Naive thymus-derived CD4-positive, alpha-beta T cell (primary cell): ENCODE results near the gene KAZN. TPM values are rescaled to one million over a fixed set of nuclear protein-coding genes. Genes with fewer than 3 reads are reported as not detected.

Experiments used
- ATAC-seq: fragments of 150-1000 bp; cut with Tn5 transposase; 2 replicates; pipeline ENCODE4 v1.10.0; 2021; ENCODE audit warnings: mild to moderate bottlenecking, moderate library complexity
- CTCF ChIA-PET: fragments of 350-600 bp; sonication (Branson Sonifier 250); formaldehyde crosslinking; loops from one replicate; lab custom pipeline; 2021; ENCODE audit warnings: antibody characterized with exemption; lab: Charles Lee
- POLR2A ChIA-PET: fragments of 350-600 bp; sonication (Branson Sonifier 250); formaldehyde crosslinking; loops from one replicate; lab custom pipeline; 2021; ENCODE audit warnings: antibody characterized with exemption, inconsistent platforms; lab: Charles Lee
- DNase-seq, 9 donors: peaks; one replicate each; pipeline versions ENCODE4 v3.0.0 to v3.0.0-alpha.2; 2020 to 2022; ENCODE audit warnings: mixed read lengths in 1 of 9
- H3K27ac ChIP-seq: one replicate; pipeline ENCODE4 v1.7.0; 2013; ENCODE audit warnings: mild to moderate bottlenecking, low read depth, low read length, moderate library complexity
- H3K27me3 ChIP-seq, 2 donors: one replicate each; pipeline ENCODE4 v1.7.0; 2013; ENCODE audit warnings: low read length in 2 of 2, mild to moderate bottlenecking in 2 of 2, moderate library complexity in 2 of 2; ENCODE audit not compliant: control insufficient read depth in 2 of 2, insufficient read depth in 2 of 2
- H3K36me3 ChIP-seq, 3 experiments: 1 replicate in 2 of 3; 2 replicates in 1 of 3; pipeline ENCODE4 v1.7.0; 2013; ENCODE audit warnings: low read length in 3 of 3, mild to moderate bottlenecking in 3 of 3, moderate library complexity in 1 of 3; ENCODE audit not compliant: insufficient read depth in 3 of 3, control insufficient read depth in 2 of 3
- H3K4me1 ChIP-seq, 2 donors: one replicate each; pipeline ENCODE4 v1.7.0; 2013; ENCODE audit warnings: low read length in 2 of 2, mild to moderate bottlenecking in 2 of 2, moderate library complexity in 1 of 2; ENCODE audit not compliant: control insufficient read depth in 2 of 2, insufficient read depth in 2 of 2
- H3K4me3 ChIP-seq: 2 replicates; pipeline ENCODE4 v1.7.0; 2013; ENCODE audit warnings: mild to moderate bottlenecking, low read length
- H3K9me3 ChIP-seq, 3 experiments: 1 replicate in 2 of 3; 2 replicates in 1 of 3; pipeline ENCODE4 v1.7.0; 2013; ENCODE audit warnings: low read length in 3 of 3; ENCODE audit not compliant: control insufficient read depth in 2 of 3
- H3K27ac Mint-ChIP-seq, 9 donors: one replicate each; pipeline ENCODE4 v1.8.0; 2020 to 2022; ENCODE audit warnings: mixed read lengths in 9 of 9, mild to moderate bottlenecking in 8 of 9, moderate library complexity in 5 of 9, inconsistent platforms in 2 of 9
- H3K27me3 Mint-ChIP-seq, 5 donors: one replicate each; pipeline ENCODE4 v1.8.0; 2021 to 2022; ENCODE audit warnings: mixed read lengths in 5 of 5, mild to moderate bottlenecking in 1 of 5
- H3K36me3 Mint-ChIP-seq, 5 donors: one replicate each; pipeline ENCODE4 v1.8.0; 2020 to 2022; ENCODE audit warnings: mixed read lengths in 5 of 5, mild to moderate bottlenecking in 3 of 5, inconsistent platforms in 1 of 5
- H3K4me1 Mint-ChIP-seq, 7 donors: one replicate each; pipeline ENCODE4 v1.8.0; 2020 to 2022; ENCODE audit warnings: mixed read lengths in 7 of 7, mild to moderate bottlenecking in 3 of 7, inconsistent platforms in 1 of 7
- H3K4me3 Mint-ChIP-seq, 10 donors: one replicate each; pipeline ENCODE4 v1.8.0; 2020 to 2022; ENCODE audit warnings: mild to moderate bottlenecking in 10 of 10, mixed read lengths in 10 of 10, moderate library complexity in 6 of 10, inconsistent platforms in 2 of 10
- H3K9me3 Mint-ChIP-seq, 11 donors: one replicate each; pipeline ENCODE4 v1.8.0; 2020 to 2022; ENCODE audit warnings: mixed read lengths in 11 of 11, mild to moderate bottlenecking in 4 of 11, inconsistent platforms in 1 of 11, moderate library complexity in 1 of 11
- intact Hi-C, 2 donors: fragments of 100-400 bp; cut with micrococcal nuclease; formaldehyde crosslinking; loops; one replicate each; pipeline ENCODE4 v1.15.1; 2023
- polyA plus RNA-seq, 2 donors: library from polyadenylated mRNA; unstranded; fragments of 300-500 nt; fragmentation: Illumina TruSeq; gene quantifications; one replicate each; pipeline ENCODE4 v1.2.3, GENCODE V29; 2021
- total RNA-seq, 6 experiments: library from RNA in 5 of 6; stranded (reverse) in 5 of 6; gene quantifications; 1 replicate in 5 of 6; 2 replicates in 1 of 6; pipeline ENCODE4 v1.2.3 and lab custom pipeline; 2021 to 2026

Gene KAZN
- total and polyA plus RNA-seq, 7 experiments from 2014 or later, result 0.08 to 0.87 (median 0.30) TPM

DNA sequence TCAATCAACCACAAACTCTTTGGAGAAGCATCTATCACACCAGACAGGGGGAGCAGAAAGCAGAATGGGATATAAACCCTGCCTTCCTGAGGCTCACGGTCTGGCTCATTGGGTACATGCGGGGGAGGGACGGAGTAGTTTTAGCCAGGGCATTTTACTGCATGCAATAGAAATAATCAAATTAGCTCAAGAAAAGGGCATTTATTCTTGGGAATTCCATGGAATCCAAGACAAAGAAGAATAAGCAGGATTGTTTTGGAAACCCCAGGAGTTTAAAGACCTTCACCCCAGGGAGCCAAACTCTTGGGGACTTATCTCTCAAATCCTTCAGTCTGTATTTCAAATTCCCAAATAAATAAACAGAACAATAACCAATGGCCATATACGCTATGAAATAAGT, 5.2 kb upstream of the KAZN start:
- ChIA-PET POLR2A (no interaction called here), CTCF (no interaction called here)
- Histone ChIP-seq H3K27me3 (no peaks in the 10 kb centered on the region), H3K4me1 (no peaks in the 10 kb centered on the region), H3K27ac (no peak overlapping the region), H3K9me3 (no peaks in the 10 kb centered on the region), H3K36me3 (no peaks in the 10 kb centered on the region), H3K4me3 (no peak overlapping the region)
- H3K36me3 Mint-ChIP-seq, result no peaks in the 10 kb centered on the region
- peaks cover 24 to 43% (median 41%) of the 10 kb centered on the region in 5 donors for H3K27me3 Mint-ChIP-seq
- no peak overlapping the region for H3K4me3 Mint-ChIP-seq
- peaks cover 0 to 4% (median 0%) of the 10 kb centered on the region in 11 donors for H3K9me3 Mint-ChIP-seq
- H3K27ac Mint-ChIP-seq, result no peak overlapping the region
- ATAC-seq (no peak), DNase-seq (no peak)
- intact Hi-C loops, result no loop called here
- peaks cover 0 to 4% (median 0%) of the 10 kb centered on the region in 7 donors for H3K4me1 Mint-ChIP-seq

DNA sequence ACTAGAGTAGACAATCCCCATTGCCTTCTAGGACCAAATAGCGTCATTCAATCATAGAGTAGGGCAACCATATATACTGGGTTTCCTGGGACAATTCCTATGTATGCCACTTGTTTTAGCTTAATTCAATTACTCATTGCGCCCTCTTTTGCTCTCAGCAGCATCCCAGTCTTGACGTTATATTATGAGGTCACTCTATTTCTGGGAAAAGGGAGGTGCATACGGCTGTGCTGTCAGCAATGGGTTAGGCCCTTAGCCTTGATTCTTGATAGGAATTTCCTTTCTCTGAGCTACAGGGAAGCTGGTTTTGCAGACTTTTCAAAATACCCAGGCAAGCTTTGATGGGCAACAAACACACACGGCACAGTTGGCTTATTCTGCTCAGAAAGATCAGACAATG, 4.4 kb upstream of the KAZN start:
- H3K36me3 ChIP-seq, result no peaks in the 10 kb centered on the region
- Mint-ChIP-seq H3K9me3 (peaks cover 0 to 4% (median 0%) of the 10 kb centered on the region in 11 donors), H3K36me3 (no peaks in the 10 kb centered on the region), H3K27me3 (peaks cover 24 to 43% (median 41%) of the 10 kb centered on the region in 5 donors), H3K4me1 (peaks cover 0 to 4% (median 0%) of the 10 kb centered on the region in 7 donors), H3K27ac (no peak overlapping the region), H3K4me3 (no peak overlapping the region)
- ChIA-PET POLR2A (no interaction called here), CTCF (no interaction called here)
- H3K4me3 ChIP-seq, result no peak overlapping the region
- H3K27ac ChIP-seq, result no peak overlapping the region
- no peak for ATAC-seq
- DNase-seq, result no peak
- H3K4me1 ChIP-seq, result no peaks in the 10 kb centered on the region
- no peaks in the 10 kb centered on the region for H3K9me3 ChIP-seq
- intact Hi-C loops, result no loop called here
- no peaks in the 10 kb centered on the region for H3K27me3 ChIP-seq

DNA sequence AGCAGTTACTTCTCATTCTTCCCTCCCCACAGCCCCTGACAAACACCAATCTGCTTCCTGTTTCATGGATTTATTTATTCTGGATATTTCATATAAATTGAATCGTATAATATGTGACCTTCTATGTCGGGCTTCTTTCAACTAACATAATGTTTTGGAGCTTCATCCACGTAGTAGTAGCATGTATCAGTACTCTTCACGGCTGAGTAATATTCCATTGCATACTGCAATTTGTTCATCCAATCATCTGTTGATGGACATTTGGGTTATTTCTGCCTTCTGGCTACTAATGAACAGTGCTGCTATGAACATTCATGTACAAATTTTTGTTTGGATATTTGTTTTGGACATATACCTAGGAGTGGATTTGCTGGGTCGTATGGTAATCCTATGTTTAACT, 1.9 kb upstream of the KAZN start:
- no peak overlapping the region for H3K4me3 Mint-ChIP-seq
- CTCF ChIA-PET, result no interaction called here
- intact Hi-C loops, result no loop called here

DNA sequence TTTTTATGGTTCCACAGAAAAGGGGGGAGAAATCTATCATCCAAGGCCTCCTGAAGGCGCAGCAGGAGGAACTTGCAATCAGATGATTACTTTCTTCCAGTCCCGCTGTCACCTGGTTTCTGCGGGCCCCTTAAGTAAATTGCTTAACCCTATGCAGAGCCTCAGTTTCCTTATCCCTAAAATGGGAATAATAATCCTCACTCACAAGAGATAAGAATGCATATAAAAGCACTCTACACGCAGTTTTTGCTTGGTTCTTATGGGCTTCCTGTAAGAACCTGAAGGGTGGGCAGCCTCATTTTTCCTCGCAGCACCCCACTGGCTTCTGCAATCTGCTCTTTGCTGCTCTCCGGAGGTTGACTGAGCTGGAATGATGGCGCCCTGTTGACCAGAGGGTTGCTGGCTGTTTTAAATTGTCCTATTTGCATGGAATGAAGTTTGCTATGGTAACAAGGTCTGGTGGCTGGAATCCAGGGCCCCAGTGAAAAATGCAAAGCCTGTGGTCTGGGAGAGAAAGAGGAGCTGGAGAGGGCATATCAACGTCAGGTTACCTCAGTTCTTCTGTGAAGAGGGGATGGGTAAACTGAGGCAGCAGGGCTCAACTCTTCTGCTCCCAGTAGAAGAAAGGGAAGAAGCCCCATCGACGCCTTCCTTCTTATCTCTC, 1.0 kb upstream of the KAZN start:
- H3K27ac ChIP-seq, result no peak overlapping the region
- no peak overlapping the region for H3K4me3 ChIP-seq
- H3K36me3 ChIP-seq, result no peaks in the 10 kb centered on the region
- peak overlapping the region in 1 of 10 donors; percentile 30 for H3K4me3 Mint-ChIP-seq
- ChIA-PET POLR2A (no interaction called here), CTCF (no interaction called here)
- no peaks in the 10 kb centered on the region for H3K36me3 Mint-ChIP-seq
- H3K9me3 Mint-ChIP-seq, result peaks cover 0 to 4% (median 0%) of the 10 kb centered on the region in 11 donors
- no peaks in the 10 kb centered on the region for H3K4me1 ChIP-seq
- peaks cover 49 to 66% (median 63%) of the 10 kb centered on the region in 5 donors for H3K27me3 Mint-ChIP-seq
- H3K27ac Mint-ChIP-seq, result no peak overlapping the region
- intact Hi-C loops, result no loop called here
- peaks cover 0 to 5% (median 4%) of the 10 kb centered on the region in 7 donors for H3K4me1 Mint-ChIP-seq
- H3K9me3 ChIP-seq, result no peaks in the 10 kb centered on the region
- ATAC-seq (no peak), DNase-seq (no peak)
- H3K27me3 ChIP-seq, result peaks cover 0 to 7% of the 10 kb centered on the region in 2 donors

More for the DNA sequence above, 1.9 kb upstream of the KAZN start:
- no peak overlapping the region for H3K27ac Mint-ChIP-seq
- no peaks in the 10 kb centered on the region for H3K9me3 ChIP-seq
- DNase-seq (no peak), ATAC-seq (no peak)
- H3K9me3 Mint-ChIP-seq, result peaks cover 0 to 4% (median 0%) of the 10 kb centered on the region in 11 donors
- H3K4me1 Mint-ChIP-seq, result peaks cover 0 to 5% (median 4%) of the 10 kb centered on the region in 7 donors
- H3K36me3 ChIP-seq, result no peaks in the 10 kb centered on the region
- no peak overlapping the region for H3K4me3 ChIP-seq
- H3K27ac ChIP-seq, result no peak overlapping the region
- peaks cover 0 to 5% of the 10 kb centered on the region in 2 donors for H3K27me3 ChIP-seq
- POLR2A ChIA-PET, result no interaction called here
- H3K4me1 ChIP-seq, result no peaks in the 10 kb centered on the region
- peaks cover 44 to 65% (median 55%) of the 10 kb centered on the region in 5 donors for H3K27me3 Mint-ChIP-seq
- no peaks in the 10 kb centered on the region for H3K36me3 Mint-ChIP-seq

GRCh38 chr1:14598007-14598497, 433 bp upstream of the KAZN start:
- H3K9me3 ChIP-seq, result no peaks in the 10 kb centered on the region
- Mint-ChIP-seq H3K9me3 (peaks cover 0 to 4% (median 0%) of the 10 kb centered on the region in 11 donors), H3K27ac (no peak overlapping the region), H3K27me3 (peaks cover 49 to 67% (median 63%) of the 10 kb centered on the region in 5 donors), H3K4me3 (peak overlapping the region in 1 of 10 donors; percentile 30), H3K4me1 (peaks cover 0 to 5% (median 4%) of the 10 kb centered on the region in 7 donors), H3K36me3 (no peaks in the 10 kb centered on the region)
- DNase-seq (no peak), ATAC-seq (no peak)
- no peak overlapping the region for H3K27ac ChIP-seq
- H3K27me3 ChIP-seq, result peaks cover 0 to 7% of the 10 kb centered on the region in 2 donors
- ChIA-PET POLR2A (no interaction called here), CTCF (no interaction called here)
- H3K36me3 ChIP-seq, result no peaks in the 10 kb centered on the region
- H3K4me1 ChIP-seq, result no peaks in the 10 kb centered on the region
- intact Hi-C loops, result no loop called here
- H3K4me3 ChIP-seq, result no peak overlapping the region

- Mint-ChIP-seq H3K9me3 (peaks cover 0 to 4% (median 0%) of the 10 kb centered on the region in 11 donors), H3K36me3 (no peaks in the 10 kb centered on the region), H3K4me3 (peak overlapping the region in 1 of 10 donors; percentile 64), H3K4me1 (peaks cover 0 to 5% (median 4%) of the 10 kb centered on the region in 7 donors), H3K27me3 (peaks cover 44 to 70% (median 65%) of the 10 kb centered on the region in 5 donors), H3K27ac (no peak overlapping the region)
- Histone ChIP-seq H3K36me3 (no peaks in the 10 kb centered on the region), H3K27me3 (peaks cover 0 to 7% of the 10 kb centered on the region in 2 donors), H3K4me3 (no peak overlapping the region), H3K9me3 (no peaks in the 10 kb centered on the region), H3K4me1 (no peaks in the 10 kb centered on the region), H3K27ac (no peak overlapping the region)
- no peak for DNase-seq
- ChIA-PET POLR2A (no interaction called here), CTCF (no interaction called here)
- no peak for ATAC-seq
- intact Hi-C loops, result no loop called here
Measured at GRCh38 chr1:14599183-14599791, 802 bp downstream of the KAZN start.
